IMR-90 (cell line): ENCODE results near the gene RASGRF2. TPM values are rescaled to one million over a fixed set of nuclear protein-coding genes. Genes with fewer than 3 reads are reported as not detected.

Source experiments
- ATAC-seq: fragments of 200-7000 bp; cut with Tn5 transposase; 2 replicates; pipeline ENCODE4 v1.9.1; 2020; ENCODE audit warnings: low read depth, mild to moderate bottlenecking, moderate library complexity
- BruUV-seq: library from RNA; stranded (reverse); fragments of 400-500 nt; replicated peaks from 2 replicates; lab custom pipeline; 2021; lab: Mats Ljungman, UMichigan
- CTCF ChIA-PET: fragments of 300-600 bp; formaldehyde crosslinking; extraction: SDS; loops from one replicate; lab custom pipeline; 2021; ENCODE audit warnings: antibody characterized with exemption; lab: Yijun Ruan, JAX
- POLR2A ChIA-PET: fragments of 300-600 bp; sonication (Branson Sonifier 250); formaldehyde crosslinking; loops from one replicate; lab custom pipeline; 2022; ENCODE audit warnings: antibody characterized with exemption; ENCODE audit not compliant: unreplicated experiment; lab: Charles Lee
- DNase-seq: peaks from one replicate; pipeline ENCODE4 v3.0.0; 2013
- H2AFZ ChIP-seq: replicated peaks from 2 replicates; pipeline ENCODE3; 2013; ENCODE audit warnings: low read length, mild to moderate bottlenecking; ENCODE audit not compliant: poor library complexity
- H2AK5ac ChIP-seq: 2 replicates; pipeline ENCODE4 v1.6.1; 2013; ENCODE audit warnings: low read depth, low read length, inconsistent platforms
- H2AK9ac ChIP-seq: replicated peaks from 2 replicates; pipeline ENCODE3; 2013; ENCODE audit warnings: mild to moderate bottlenecking, low read depth, low read length, moderate library complexity; ENCODE audit not compliant: poor library complexity
- H2BK120ac ChIP-seq: 2 replicates; pipeline ENCODE4 v1.6.1; 2013; ENCODE audit warnings: low read depth, low read length, inconsistent platforms
- H2BK15ac ChIP-seq: 3 replicates; pipeline ENCODE4 v1.6.1; 2013; ENCODE audit warnings: low read depth, low read length, inconsistent platforms
- H2BK20ac ChIP-seq: 2 replicates; pipeline ENCODE4 v1.6.1; 2013; ENCODE audit warnings: low read depth, mild to moderate bottlenecking, inconsistent platforms, low read length, moderate library complexity
- H2BK5ac ChIP-seq: 2 replicates; pipeline ENCODE4 v1.6.1; 2013; ENCODE audit warnings: mild to moderate bottlenecking, low read depth, low read length, inconsistent platforms; ENCODE audit not compliant: poor library complexity, severe bottlenecking
- H3K14ac ChIP-seq: replicated peaks from 2 replicates; pipeline ENCODE4 v1.6.1; 2013; ENCODE audit warnings: low read depth, low read length, inconsistent platforms
- H3K18ac ChIP-seq: 2 replicates; pipeline ENCODE4 v1.6.1; 2013; ENCODE audit warnings: low read depth, low read length, control low read depth
- H3K23ac ChIP-seq: 2 replicates; pipeline ENCODE4 v1.6.1; 2013; ENCODE audit warnings: low read depth, low read length, inconsistent platforms
- H3K27ac ChIP-seq: 2 replicates; pipeline ENCODE4 v1.5.1; 2013; ENCODE audit warnings: mild to moderate bottlenecking, control low read depth, low read length; ENCODE audit not compliant: insufficient read depth
- H3K27me3 ChIP-seq: 2 replicates; pipeline ENCODE4 v1.6.1; 2013; ENCODE audit warnings: low read length; ENCODE audit not compliant: control insufficient read depth, insufficient read depth
- H3K36me3 ChIP-seq: 2 replicates; pipeline ENCODE4 v1.6.1; 2013; ENCODE audit warnings: low read length, mixed read lengths; ENCODE audit not compliant: control insufficient read depth, insufficient read depth
- H3K4ac ChIP-seq: 2 replicates; pipeline ENCODE4 v1.6.1; 2013; ENCODE audit warnings: low read depth, low read length, inconsistent platforms
- H3K4me1 ChIP-seq: 2 replicates; pipeline ENCODE4 v1.6.1; 2013; ENCODE audit warnings: low read length, mixed read lengths; ENCODE audit not compliant: control insufficient read depth, insufficient read depth
- H3K4me2 ChIP-seq: 2 replicates; pipeline ENCODE4 v1.6.1; 2013; ENCODE audit warnings: low read depth, mild to moderate bottlenecking, control low read depth, low read length, moderate library complexity
- H3K4me3 ChIP-seq: 2 replicates; pipeline ENCODE4 v1.5.1; 2013; ENCODE audit warnings: low read depth, mild to moderate bottlenecking, control low read depth, low read length, moderate library complexity; ENCODE audit not compliant: insufficient read depth
- H3K56ac ChIP-seq: 2 replicates; pipeline ENCODE4 v1.6.1; 2013; ENCODE audit warnings: low read length, inconsistent platforms; ENCODE audit not compliant: insufficient read depth; ENCODE audit errors: extremely low read depth
- H3K79me1 ChIP-seq, 2 experiments: 2 replicates each; pipeline ENCODE4 v1.6.1; 2013; ENCODE audit warnings: low read length in 2 of 2, inconsistent platforms in 1 of 2, low read depth in 1 of 2
- H3K9ac ChIP-seq: 2 replicates; pipeline ENCODE4 v1.6.1; 2013; ENCODE audit warnings: low read depth, low read length, control low read depth
- H3K9me1 ChIP-seq: 2 replicates; pipeline ENCODE4 v1.6.1; 2013; ENCODE audit warnings: low read length, inconsistent platforms; ENCODE audit not compliant: insufficient read depth
- H3K9me3 ChIP-seq: 2 replicates; pipeline ENCODE4 v1.6.1; 2013; ENCODE audit warnings: low read length; ENCODE audit not compliant: control insufficient read depth, insufficient read depth
- H4K20me1 ChIP-seq: 2 replicates; pipeline ENCODE4 v1.6.1; 2013; ENCODE audit warnings: low read length, inconsistent platforms; ENCODE audit not compliant: insufficient read depth
- H4K5ac ChIP-seq: 2 replicates; pipeline ENCODE4 v1.6.1; 2013; ENCODE audit warnings: mild to moderate bottlenecking, low read depth, low read length, control low read depth
- H4K8ac ChIP-seq, 2 experiments: 2 replicates each; pipeline ENCODE4 v1.6.1; 2013; ENCODE audit warnings: low read depth in 2 of 2, low read length in 2 of 2, control low read depth in 1 of 2, inconsistent platforms in 1 of 2
- H4K91ac ChIP-seq: 2 replicates; pipeline ENCODE4 v1.6.1; 2013; ENCODE audit warnings: low read depth, low read length, inconsistent platforms; ENCODE audit not compliant: insufficient read depth
- BHLHE40 ChIP-seq: fragments of 150-350 bp; IDR thresholded peaks from 2 replicates; pipeline ENCODE4 v1.6.1; 2016; ENCODE audit warnings: mild to moderate bottlenecking, low read depth, low read length
- CEBPB ChIP-seq: IDR thresholded peaks from 2 replicates; pipeline ENCODE4 v1.6.1; 2012; ENCODE audit warnings: low read depth, low read length, improper control_type of control experiment
- CHD1 ChIP-seq: IDR thresholded peaks from 2 replicates; pipeline ENCODE4 v1.6.1; 2012; ENCODE audit warnings: low read depth, low read length, improper control_type of control experiment
- FOS ChIP-seq: fragments of 150-350 bp; IDR thresholded peaks from 2 replicates; pipeline ENCODE4 v1.6.1; 2016; ENCODE audit warnings: low read depth, low read length
- MAFK ChIP-seq: IDR thresholded peaks from 2 replicates; pipeline ENCODE4 v1.6.1; 2012; ENCODE audit warnings: low read depth, low read length, improper control_type of control experiment
- MAZ ChIP-seq: IDR thresholded peaks from 2 replicates; pipeline ENCODE4 v1.6.1; 2012; ENCODE audit warnings: low read depth, mild to moderate bottlenecking, low read length, improper control_type of control experiment, moderate library complexity, borderline replicate concordance
- MXI1 ChIP-seq: IDR thresholded peaks from 2 replicates; pipeline ENCODE4 v1.6.1; 2012; ENCODE audit warnings: low read depth, mild to moderate bottlenecking, low read length, moderate library complexity, borderline replicate concordance
- NFE2L2 ChIP-seq: fragments of 150-350 bp; IDR thresholded peaks from 2 replicates; pipeline ENCODE4 v1.6.1; 2016; ENCODE audit warnings: low read depth, mild to moderate bottlenecking, low read length
- RAD21 ChIP-seq: IDR thresholded peaks from 2 replicates; pipeline ENCODE4 v1.6.1; 2012; ENCODE audit warnings: low read length, improper control_type of control experiment
- RCOR1 ChIP-seq: IDR thresholded peaks from 2 replicates; pipeline ENCODE4 v1.6.1; 2012; ENCODE audit warnings: mild to moderate bottlenecking, low read length, improper control_type of control experiment; ENCODE audit not compliant: insufficient replicate concordance
- RFX5 ChIP-seq: IDR thresholded peaks from 2 replicates; pipeline ENCODE4 v1.8.0; 2012; ENCODE audit warnings: low read depth, mild to moderate bottlenecking, low read length, moderate library complexity
- SMC3 ChIP-seq: fragments of 150-350 bp; IDR thresholded peaks from 2 replicates; pipeline ENCODE4 v1.6.1; 2016; ENCODE audit warnings: low read depth, mild to moderate bottlenecking, antibody characterized with exemption, low read length, moderate library complexity
- dilution Hi-C: fragments of 300-500 bp; cut with HindIII; formaldehyde crosslinking; loops from one replicate; pipeline ENCODE4 v1.14.3; 2018; ENCODE audit warnings: low sequenced_read_pairs; ENCODE audit not compliant: unreplicated experiment
- in situ Hi-C: fragments of 300-500 bp; cut with MboI; formaldehyde crosslinking; loops from 3 replicates; pipeline ENCODE4 v1.14.3; 2019; ENCODE audit warnings: low sequenced_read_pairs, inconsistent platforms, mixed read lengths
- intact Hi-C: fragments of 100-400 bp; cut with micrococcal nuclease; formaldehyde crosslinking; loops from 2 replicates; pipeline ENCODE4 v1.10.0; 2022
- polyA plus RNA-seq, 3 experiments: library from polyadenylated mRNA; depleted of rRNA; stranded (reverse); fragments of >200 nt; gene quantifications; 2 replicates each; pipeline ENCODE4 v1.2.3, GENCODE V29; 2012; ENCODE audit warnings: low replicate concordance in 1 of 3
- total RNA-seq: library from RNA; depleted of rRNA; stranded (reverse); fragments of >200 nt; gene quantifications from 2 replicates; pipeline ENCODE4 v1.2.3, GENCODE V29; 2012
- TF ChIP-seq, protein P1 (sequence below): fragments of 150-350 bp; IDR thresholded peaks from 2 replicates; pipeline ENCODE4 v1.6.1; 2017; ENCODE audit warnings: mild to moderate bottlenecking, antibody characterized with exemption, low read length, low read depth
- TF ChIP-seq, protein P2 (sequence below): conservative IDR thresholded peaks from 2 replicates; pipeline ENCODE4 v1.5.1; 2012; ENCODE audit warnings: mild to moderate bottlenecking, low read depth, low read length, improper control_type of control experiment
- TF ChIP-seq, protein P3 (sequence below): fragments of 150-350 bp; IDR thresholded peaks from 2 replicates; pipeline ENCODE4 v1.6.1; 2016; ENCODE audit warnings: low read depth, mild to moderate bottlenecking, low read length, moderate library complexity, borderline replicate concordance

RASGRF2 gene
- total and polyA plus RNA-seq, 2 of the 4 experiments (the other 2 are of a cell fraction) = 2.9 to 5.0 TPM

DNA sequence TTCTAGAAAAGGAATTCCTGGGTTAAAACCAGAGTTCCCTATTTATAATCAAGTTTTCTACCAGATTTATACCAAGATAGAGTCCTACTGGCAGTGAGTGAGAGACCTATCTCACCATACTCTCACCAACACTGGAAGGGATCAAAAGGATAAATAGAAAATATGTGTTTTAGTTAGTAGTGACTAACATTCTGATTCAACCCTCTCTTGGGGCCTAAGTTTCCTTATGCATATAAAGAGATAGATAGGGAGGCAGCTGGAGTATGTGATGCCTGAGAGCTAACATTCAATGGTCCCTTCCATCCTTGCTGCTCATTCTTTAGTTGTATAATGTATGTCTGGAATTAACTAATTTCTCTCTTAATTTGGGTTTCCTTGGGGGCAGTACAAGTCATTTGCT lies 304.9 kb downstream of the RASGRF2 start:
- Histone ChIP-seq H2AK5ac (no peak overlapping the region), H4K20me1 (no peaks in the 10 kb centered on the region), H3K9ac (no peak overlapping the region), H3K14ac (no peak overlapping the region), H2AFZ (no peak overlapping the region), H4K91ac (no peak overlapping the region), H3K18ac (no peak overlapping the region), H3K4ac (no peak overlapping the region), H2BK15ac (no peak overlapping the region), H3K4me3 (no peak overlapping the region), H3K27me3 (no peaks in the 10 kb centered on the region), H2BK20ac (no peak overlapping the region), H3K4me1 (peaks cover 8% of the 10 kb centered on the region), H2BK5ac (no peak overlapping the region), H3K9me1 (peaks cover 4% of the 10 kb centered on the region; the same call in 1 of the 2 replicates), H3K23ac (no peak overlapping the region), H2BK120ac (no peak overlapping the region), H3K9me3 (no peaks in the 10 kb centered on the region), H2AK9ac (no peak overlapping the region), H4K8ac (no peak overlapping the region), H4K5ac (no peak overlapping the region), H3K27ac (no peak overlapping the region), H3K56ac (no peak overlapping the region), H3K4me2 (no peak overlapping the region), H3K79me1 (peaks cover 22 to 29% of the 10 kb centered on the region in 2 experiments), H3K36me3 (no peaks in the 10 kb centered on the region)
- no TSS peak for BruUV-seq
- POLR2A ChIA-PET = no interaction called here
- intact Hi-C loops (no loop called here), dilution Hi-C loops (no loop called here), in situ Hi-C loops (no loop called here)
- CTCF ChIA-PET = no interaction called here
- peak; percentile 66 for DNase-seq
- no peak for TF ChIP-seq MXI1
- TF ChIP-seq FOS = no peak
- no peak for TF ChIP-seq CEBPB
- TF ChIP-seq BHLHE40 = no peak
- TF ChIP-seq, protein P1, sequence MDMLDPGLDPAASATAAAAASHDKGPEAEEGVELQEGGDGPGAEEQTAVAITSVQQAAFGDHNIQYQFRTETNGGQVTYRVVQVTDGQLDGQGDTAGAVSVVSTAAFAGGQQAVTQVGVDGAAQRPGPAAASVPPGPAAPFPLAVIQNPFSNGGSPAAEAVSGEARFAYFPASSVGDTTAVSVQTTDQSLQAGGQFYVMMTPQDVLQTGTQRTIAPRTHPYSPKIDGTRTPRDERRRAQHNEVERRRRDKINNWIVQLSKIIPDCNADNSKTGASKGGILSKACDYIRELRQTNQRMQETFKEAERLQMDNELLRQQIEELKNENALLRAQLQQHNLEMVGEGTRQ = no peak
- no peak for TF ChIP-seq RFX5
- TF ChIP-seq MAZ = no peak
- no peak for TF ChIP-seq SMC3
- TF ChIP-seq, protein P2, sequence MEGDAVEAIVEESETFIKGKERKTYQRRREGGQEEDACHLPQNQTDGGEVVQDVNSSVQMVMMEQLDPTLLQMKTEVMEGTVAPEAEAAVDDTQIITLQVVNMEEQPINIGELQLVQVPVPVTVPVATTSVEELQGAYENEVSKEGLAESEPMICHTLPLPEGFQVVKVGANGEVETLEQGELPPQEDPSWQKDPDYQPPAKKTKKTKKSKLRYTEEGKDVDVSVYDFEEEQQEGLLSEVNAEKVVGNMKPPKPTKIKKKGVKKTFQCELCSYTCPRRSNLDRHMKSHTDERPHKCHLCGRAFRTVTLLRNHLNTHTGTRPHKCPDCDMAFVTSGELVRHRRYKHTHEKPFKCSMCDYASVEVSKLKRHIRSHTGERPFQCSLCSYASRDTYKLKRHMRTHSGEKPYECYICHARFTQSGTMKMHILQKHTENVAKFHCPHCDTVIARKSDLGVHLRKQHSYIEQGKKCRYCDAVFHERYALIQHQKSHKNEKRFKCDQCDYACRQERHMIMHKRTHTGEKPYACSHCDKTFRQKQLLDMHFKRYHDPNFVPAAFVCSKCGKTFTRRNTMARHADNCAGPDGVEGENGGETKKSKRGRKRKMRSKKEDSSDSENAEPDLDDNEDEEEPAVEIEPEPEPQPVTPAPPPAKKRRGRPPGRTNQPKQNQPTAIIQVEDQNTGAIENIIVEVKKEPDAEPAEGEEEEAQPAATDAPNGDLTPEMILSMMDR = no peak
- no peak for TF ChIP-seq NFE2L2
- no peak for TF ChIP-seq MAFK
- no peak for TF ChIP-seq RCOR1
- no peak for TF ChIP-seq CHD1
- TF ChIP-seq RAD21 = no peak
- TF ChIP-seq, protein P3, sequence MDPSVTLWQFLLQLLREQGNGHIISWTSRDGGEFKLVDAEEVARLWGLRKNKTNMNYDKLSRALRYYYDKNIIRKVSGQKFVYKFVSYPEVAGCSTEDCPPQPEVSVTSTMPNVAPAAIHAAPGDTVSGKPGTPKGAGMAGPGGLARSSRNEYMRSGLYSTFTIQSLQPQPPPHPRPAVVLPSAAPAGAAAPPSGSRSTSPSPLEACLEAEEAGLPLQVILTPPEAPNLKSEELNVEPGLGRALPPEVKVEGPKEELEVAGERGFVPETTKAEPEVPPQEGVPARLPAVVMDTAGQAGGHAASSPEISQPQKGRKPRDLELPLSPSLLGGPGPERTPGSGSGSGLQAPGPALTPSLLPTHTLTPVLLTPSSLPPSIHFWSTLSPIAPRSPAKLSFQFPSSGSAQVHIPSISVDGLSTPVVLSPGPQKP = no peak
- ATAC-seq = peak; percentile 82
